Measurements from ENCODE around the gene ERMP1. TPM values are rescaled to one million over a fixed set of nuclear protein-coding genes. Genes with fewer than 3 reads are reported as not detected.
"Not testable (repeated sequence)": the region's sequence is repeated elsewhere in the genome, so short reads cannot be mapped to it uniquely, and the experiment has no call there.

Gene ERMP1
- total RNA-seq, 2 experiments from 2014 or later = 14.7 to 15.9 TPM

DNA sequence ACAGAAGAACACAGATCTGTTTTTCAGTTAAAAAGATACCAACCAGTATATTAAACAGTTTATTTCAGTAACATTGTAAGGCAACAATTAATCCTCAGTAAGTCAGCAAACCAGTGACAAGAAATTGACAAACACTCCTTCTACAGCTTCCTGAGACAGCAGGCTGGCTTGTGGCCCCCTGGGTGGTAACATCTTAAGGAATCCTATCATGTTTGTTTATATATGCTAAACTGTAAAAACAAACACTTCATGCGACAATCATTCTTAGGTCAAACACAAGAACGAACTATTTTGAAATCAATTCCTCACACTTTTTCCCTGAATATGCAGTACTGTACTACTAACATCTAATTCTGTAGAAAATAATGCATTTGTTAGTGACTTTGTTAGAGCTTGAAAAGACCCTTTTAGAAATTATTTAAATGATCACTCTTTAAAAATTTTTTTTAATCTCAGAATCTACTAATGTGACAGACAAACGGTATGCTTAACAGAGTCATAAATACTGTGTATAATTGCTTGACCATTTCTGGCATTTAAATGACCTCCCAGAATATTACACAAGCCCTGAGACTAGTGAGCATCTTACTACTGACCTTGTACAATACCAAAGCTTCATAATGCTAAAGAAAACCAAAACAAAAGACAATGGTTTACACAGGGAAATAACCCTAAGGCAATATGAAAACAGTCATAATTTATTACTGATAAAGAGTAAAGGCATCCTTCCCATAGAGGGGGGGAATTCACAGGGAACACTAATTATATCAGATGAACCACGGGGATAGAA lies 48.2 kb downstream of the ERMP1 start:
- Mint-ChIP-seq H3K9me3 (peaks cover 31% of the 10 kb centered on the region), H3K4me1 (ENCODE audit: low read depth) (peaks cover 30% of the 10 kb centered on the region), H3K27me3 (no peaks in the 10 kb centered on the region), H3K36me3 (ENCODE audit: low read depth) (peaks cover 85% of the 10 kb centered on the region), H3K27ac (no peak overlapping the region), H3K4me3 (no peak overlapping the region)
- intact Hi-C loops (cut with micrococcal nuclease) = no loop called here
- TF ChIP-seq, protein P1, sequence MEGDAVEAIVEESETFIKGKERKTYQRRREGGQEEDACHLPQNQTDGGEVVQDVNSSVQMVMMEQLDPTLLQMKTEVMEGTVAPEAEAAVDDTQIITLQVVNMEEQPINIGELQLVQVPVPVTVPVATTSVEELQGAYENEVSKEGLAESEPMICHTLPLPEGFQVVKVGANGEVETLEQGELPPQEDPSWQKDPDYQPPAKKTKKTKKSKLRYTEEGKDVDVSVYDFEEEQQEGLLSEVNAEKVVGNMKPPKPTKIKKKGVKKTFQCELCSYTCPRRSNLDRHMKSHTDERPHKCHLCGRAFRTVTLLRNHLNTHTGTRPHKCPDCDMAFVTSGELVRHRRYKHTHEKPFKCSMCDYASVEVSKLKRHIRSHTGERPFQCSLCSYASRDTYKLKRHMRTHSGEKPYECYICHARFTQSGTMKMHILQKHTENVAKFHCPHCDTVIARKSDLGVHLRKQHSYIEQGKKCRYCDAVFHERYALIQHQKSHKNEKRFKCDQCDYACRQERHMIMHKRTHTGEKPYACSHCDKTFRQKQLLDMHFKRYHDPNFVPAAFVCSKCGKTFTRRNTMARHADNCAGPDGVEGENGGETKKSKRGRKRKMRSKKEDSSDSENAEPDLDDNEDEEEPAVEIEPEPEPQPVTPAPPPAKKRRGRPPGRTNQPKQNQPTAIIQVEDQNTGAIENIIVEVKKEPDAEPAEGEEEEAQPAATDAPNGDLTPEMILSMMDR (IDR thresholded peaks at IDR 0.05) = no peak
- ATAC-seq (no peak), DNase-seq (no peak)
- ChIA-PET POLR2A (no interaction called here), CTCF (interaction anchor here (1.3 kb wide), 1 partner anchor 13 kb away, joined by 3 read pairs; no protein-coding TSS in a partner anchor)

DNA sequence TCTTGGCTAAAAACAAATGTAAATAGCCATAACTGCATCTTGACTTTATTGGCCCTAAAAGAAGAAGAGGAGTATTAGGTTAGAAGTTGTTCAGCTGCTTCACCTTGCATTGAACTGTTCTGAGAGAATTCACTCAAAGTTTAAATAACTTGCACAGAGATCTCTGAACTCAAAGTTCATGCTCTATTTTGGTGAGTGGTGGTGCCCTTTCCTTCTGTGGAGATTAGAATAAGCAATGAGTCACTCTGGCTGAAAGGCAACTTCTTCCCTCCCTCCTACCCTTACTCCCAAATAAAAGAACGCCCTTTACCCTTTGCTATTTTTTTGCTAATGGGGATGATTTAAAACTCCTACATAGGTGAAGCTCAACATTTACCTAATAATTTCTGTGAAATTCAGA lies 48.9 kb downstream of the ERMP1 start:
- intact Hi-C loops (cut with micrococcal nuclease) = no loop called here
- Mint-ChIP-seq H3K27me3 (no peaks in the 10 kb centered on the region), H3K9me3 (peaks cover 31% of the 10 kb centered on the region), H3K36me3 (ENCODE audit: low read depth) (peaks cover 86% of the 10 kb centered on the region), H3K4me3 (no peak overlapping the region), H3K4me1 (ENCODE audit: low read depth) (peaks cover 30% of the 10 kb centered on the region), H3K27ac (no peak overlapping the region)
- DNase-seq = no peak
- TF ChIP-seq, protein P1 (IDR thresholded peaks at IDR 0.05) = no peak
- peak; percentile 24 for ATAC-seq
- ChIA-PET CTCF (interaction anchor here (0.9 kb wide), 1 partner anchor 9 kb away, joined by 4 read pairs; no protein-coding TSS in a partner anchor), POLR2A (no interaction called here)

DNA sequence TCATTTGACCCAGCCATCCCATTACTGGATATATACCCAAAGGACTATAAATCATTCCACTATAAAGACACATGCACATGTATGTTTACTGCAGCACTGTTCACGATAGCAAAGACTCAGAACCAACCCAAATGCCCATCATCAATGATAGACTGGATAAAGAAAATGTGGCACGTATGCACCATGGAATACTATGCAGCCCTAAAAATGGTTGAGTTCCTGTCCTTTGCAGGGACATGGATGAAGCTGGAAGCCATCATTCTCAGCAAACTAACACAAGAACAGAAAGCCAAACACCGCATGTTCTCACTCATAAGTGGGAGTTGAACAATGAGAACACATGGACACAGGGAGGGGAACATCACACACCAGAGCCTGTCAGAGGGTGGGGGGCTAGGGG lies 49.5 kb downstream of the ERMP1 start:
- Mint-ChIP-seq H3K9me3 (peaks cover 35% of the 10 kb centered on the region), H3K27ac (peak overlapping the region; percentile 30), H3K36me3 (ENCODE audit: low read depth) (peaks cover 88% of the 10 kb centered on the region), H3K4me1 (ENCODE audit: low read depth) (peaks cover 25% of the 10 kb centered on the region)
- DNase-seq; H3K27me3 Mint-ChIP-seq; intact Hi-C loops (cut with micrococcal nuclease); ATAC-seq; POLR2A ChIA-PET; H3K4me3 Mint-ChIP-seq: not testable (repeated sequence)
- CTCF ChIA-PET = interaction anchor here (0.6 to 0.9 kb wide), 2 partner anchors 10 to 161 kb away, joined by 3 to 4 read pairs; no protein-coding TSS in a partner anchor

DNA sequence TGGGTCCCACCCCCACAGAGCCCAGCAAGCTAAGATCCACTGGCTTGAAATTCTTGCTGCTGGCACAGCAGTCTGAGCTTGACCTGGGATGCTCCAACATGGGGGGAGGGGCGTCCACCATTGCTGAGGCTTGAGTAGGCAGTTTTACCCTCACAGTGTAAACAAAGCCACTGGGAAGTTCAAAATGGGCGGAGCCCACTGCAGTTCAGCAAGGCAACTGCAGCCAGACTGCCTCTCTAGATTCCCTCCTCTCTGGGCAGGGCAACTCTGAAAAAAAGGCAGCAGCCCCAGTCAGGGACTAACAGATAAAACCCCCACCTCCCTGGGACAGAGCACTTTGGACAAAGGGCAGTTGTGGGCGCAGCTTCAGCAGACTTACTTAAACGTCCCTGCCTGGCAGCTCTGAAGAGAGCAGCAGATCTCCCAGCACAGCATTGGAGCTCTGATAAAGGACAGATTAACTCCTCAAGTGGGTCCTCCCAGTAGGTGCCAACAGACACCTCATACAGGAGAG lies 53.2 kb downstream of the ERMP1 start:
- DNase-seq; POLR2A ChIA-PET; H3K27ac Mint-ChIP-seq; H3K27me3 Mint-ChIP-seq; H3K4me1 Mint-ChIP-seq (ENCODE audit: low read depth); ATAC-seq; intact Hi-C loops (cut with micrococcal nuclease); H3K4me3 Mint-ChIP-seq: not testable (repeated sequence)
- CTCF ChIA-PET = interaction anchor here (1.5 kb wide), 1 partner anchor 106 kb away, joined by 4 read pairs; no protein-coding TSS in a partner anchor
- peaks cover 80% of the 10 kb centered on the region for H3K36me3 Mint-ChIP-seq (ENCODE audit: low read depth)
- peaks cover 38% of the 10 kb centered on the region for H3K9me3 Mint-ChIP-seq

DNA sequence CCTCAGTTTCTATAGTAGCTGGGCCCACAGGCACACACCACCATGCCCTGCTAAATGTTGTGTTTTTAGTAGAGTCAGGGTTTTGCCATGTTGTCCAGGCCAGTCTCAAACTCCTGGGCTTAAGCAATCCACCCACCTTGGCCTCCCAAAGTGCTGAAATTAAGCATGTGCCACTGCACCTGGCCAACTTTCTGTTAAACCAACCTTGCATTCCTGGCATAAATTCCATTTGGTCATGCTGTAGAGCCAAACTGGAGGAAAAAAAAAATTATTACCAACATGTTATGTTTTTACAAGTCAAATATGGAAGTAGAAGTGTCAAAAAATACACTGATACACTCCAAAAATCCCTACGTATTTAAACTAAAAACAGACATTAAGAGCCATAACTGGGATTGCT lies 54.1 kb downstream of the ERMP1 start:
- H3K36me3 Mint-ChIP-seq (ENCODE audit: low read depth) = peaks cover 79% of the 10 kb centered on the region
- no peak overlapping the region for H3K4me3 Mint-ChIP-seq
- no peak for DNase-seq
- no peak overlapping the region for H3K27ac Mint-ChIP-seq
- ChIA-PET CTCF (no interaction called here), POLR2A (interaction anchor here (0.6 kb wide), 1 partner anchor 532 kb away, joined by 3 read pairs; no protein-coding TSS in a partner anchor)
- H3K9me3 Mint-ChIP-seq = peaks cover 38% of the 10 kb centered on the region
- intact Hi-C loops (cut with micrococcal nuclease) = no loop called here
- ATAC-seq = no peak
- TF ChIP-seq, protein P1 (IDR thresholded peaks at IDR 0.05) = no peak
- peaks cover 3% of the 10 kb centered on the region for H3K4me1 Mint-ChIP-seq (ENCODE audit: low read depth)
- no peaks in the 10 kb centered on the region for H3K27me3 Mint-ChIP-seq
